ENCODE data around the gene MED9.

- no peak for TF ChIP-seq POLR2A (IDR thresholded peaks at IDR 0.05; ENCODE audit: low read length)
- no peak for TF ChIP-seq GATA1 (IDR thresholded peaks at IDR 0.05; ENCODE audit: low read depth, low read length)
These were observed 41.2 kb downstream of the MED9 start for GRCh38 chr17:17518014-17518413.

Measured in erythroblast (primary cell).